ENCODE data around the gene CYB5R4. TPM values are rescaled to one million over a fixed set of nuclear protein-coding genes. Genes with fewer than 3 reads are reported as not detected.

Gene CYB5R4
- total and polyA plus RNA-seq, 5 donors: 3.9 to 16.1 (median 13.9) TPM

DNA sequence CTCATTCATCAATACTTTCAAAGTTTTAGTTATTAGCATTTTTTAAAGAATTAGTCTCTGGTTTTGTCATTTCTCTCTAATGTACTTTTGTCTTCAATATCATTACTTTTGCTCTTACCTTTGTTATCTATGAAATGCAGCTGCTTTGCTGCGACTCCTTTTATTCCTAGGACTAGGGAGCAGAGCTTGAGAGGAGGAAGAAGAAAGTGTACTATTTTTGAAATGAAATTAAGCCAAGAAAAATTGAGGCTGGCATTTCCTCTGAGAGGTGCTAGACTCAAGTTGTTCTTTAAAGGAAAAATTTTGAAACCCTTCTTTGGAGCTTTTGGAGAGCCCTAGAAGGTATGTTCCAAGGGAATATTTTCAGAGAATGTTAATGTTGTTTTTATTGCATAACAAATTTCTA is 125.8 kb downstream of the CYB5R4 start:
- Histone ChIP-seq H3K27me3 (ENCODE audit: control insufficient read depth, insufficient read depth) (no peaks in the 10 kb centered on the region), H3K4me3 (ENCODE audit: low read length) (no peak overlapping the region), H3K27ac (ENCODE audit: low read length) (no peak overlapping the region), H3K9me3 (ENCODE audit: control insufficient read depth, low read length) (no peaks in the 10 kb centered on the region), H3K4me1 (ENCODE audit: control insufficient read depth, insufficient read depth, low read length) (no peaks in the 10 kb centered on the region)
- intact Hi-C loops (cut with DNase I): no loop called here
- no peak for DNase-seq
- no peak for ATAC-seq
- WGBS: 48% methylated on average over 1 of the region's 1 CpG

DNA sequence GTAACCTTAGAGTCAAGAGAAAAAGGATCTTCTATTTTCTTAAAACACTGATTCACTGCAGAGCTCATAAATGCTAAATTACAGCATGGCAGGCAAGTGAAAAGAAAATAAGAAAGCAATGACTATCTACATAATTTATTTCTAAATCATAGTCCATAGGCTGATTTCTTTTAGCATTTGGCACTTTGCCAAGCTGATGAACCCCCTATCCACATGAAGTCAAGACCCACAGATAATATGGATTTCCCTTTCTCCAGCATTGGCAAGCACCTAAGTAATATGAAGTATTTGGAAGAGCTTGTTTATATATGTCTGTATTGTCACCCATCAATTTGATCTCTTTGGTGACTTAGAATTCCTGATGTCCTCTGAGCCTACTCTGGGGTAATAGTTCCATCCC is 126.2 kb downstream of the CYB5R4 start:
- Histone ChIP-seq H3K27me3 (ENCODE audit: control insufficient read depth, insufficient read depth) (no peaks in the 10 kb centered on the region), H3K9me3 (ENCODE audit: control insufficient read depth, low read length) (no peaks in the 10 kb centered on the region), H3K4me1 (ENCODE audit: control insufficient read depth, insufficient read depth, low read length) (no peaks in the 10 kb centered on the region), H3K4me3 (ENCODE audit: low read length) (no peak overlapping the region), H3K27ac (ENCODE audit: low read length) (no peak overlapping the region)
- ATAC-seq (no peak), DNase-seq (no peak)
- intact Hi-C loops (cut with DNase I): no loop called here

DNA sequence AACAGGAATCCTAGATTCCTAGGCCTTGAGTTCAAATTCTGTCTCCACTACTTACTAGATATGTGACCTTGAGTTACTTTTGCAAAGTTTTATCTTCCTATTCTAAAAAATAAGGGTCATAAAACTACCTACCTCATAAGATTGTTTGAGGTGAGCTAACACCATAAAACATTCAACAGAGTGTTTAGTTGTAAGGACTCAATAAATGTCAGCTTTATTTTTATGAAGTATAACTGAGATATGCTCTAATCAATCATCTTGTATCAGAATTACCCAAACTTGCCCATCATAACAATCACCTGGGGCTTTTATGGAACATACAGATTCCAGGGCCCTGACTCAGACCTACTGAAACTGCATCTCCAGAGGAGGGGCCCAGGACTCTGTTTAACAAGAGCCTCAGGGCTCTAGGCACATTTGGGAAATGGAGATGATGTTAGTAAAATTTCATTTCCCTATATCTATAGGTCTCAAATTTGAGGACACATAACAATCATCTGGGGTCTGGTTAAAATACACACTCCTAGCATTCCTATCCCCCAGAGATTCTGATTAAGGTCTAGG is 138.6 kb downstream of the CYB5R4 start:
- no peaks in the 10 kb centered on the region for H3K9me3 ChIP-seq (ENCODE audit: control insufficient read depth, low read length)
- no peak overlapping the region for H3K27ac ChIP-seq (ENCODE audit: low read length)
- ATAC-seq (no peak), DNase-seq (no peak)
- H3K27me3 ChIP-seq (ENCODE audit: control insufficient read depth, insufficient read depth): no peaks in the 10 kb centered on the region
- intact Hi-C loops (cut with DNase I): no loop called here
- no peaks in the 10 kb centered on the region for H3K4me1 ChIP-seq (ENCODE audit: control insufficient read depth, insufficient read depth, low read length)
- no peak overlapping the region for H3K4me3 ChIP-seq (ENCODE audit: low read length)

DNA sequence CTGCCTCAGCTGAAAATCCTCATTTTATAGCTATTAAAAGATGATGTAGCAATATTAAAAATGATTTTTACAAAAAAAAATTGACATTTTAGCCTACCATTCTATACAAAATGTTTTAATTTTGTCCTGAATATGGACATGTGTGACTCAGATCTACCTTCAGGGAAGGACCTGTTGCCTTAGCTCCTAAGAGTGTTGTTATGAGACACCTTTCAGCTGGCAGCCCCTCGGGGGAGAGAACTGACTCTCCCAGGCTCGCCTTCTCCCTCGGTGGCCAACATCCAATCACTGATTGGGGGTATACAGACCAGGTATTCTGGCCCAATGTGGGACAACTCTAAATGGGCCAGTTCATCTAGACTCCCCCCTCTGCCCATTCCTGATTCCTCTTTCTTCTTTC is 141.6 kb downstream of the CYB5R4 start:
- intact Hi-C loops (cut with DNase I): no loop called here
- DNase-seq: no peak
- no peak for ATAC-seq

DNA sequence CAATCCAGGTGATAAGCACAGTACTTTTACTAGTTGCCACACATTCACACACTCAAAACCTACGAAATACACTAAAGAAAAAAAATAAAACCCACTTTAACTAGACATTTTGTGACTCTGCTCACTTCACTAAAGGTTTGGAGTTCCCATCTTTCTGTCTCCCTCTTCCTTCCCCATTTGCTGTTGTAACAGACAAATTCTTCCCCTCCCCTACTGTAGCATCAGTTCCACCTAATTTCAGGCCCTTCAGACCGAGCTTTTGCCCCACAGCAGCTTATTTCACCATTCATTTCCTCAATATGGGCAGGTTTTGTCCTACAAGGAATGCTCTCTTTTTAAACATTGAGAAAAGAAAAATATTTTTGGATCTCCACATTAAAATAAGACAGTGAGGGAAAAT is 142.7 kb downstream of the CYB5R4 start:
- ATAC-seq (no peak), DNase-seq (no peak)
- Histone ChIP-seq H3K4me1 (ENCODE audit: control insufficient read depth, insufficient read depth, low read length) (no peaks in the 10 kb centered on the region), H3K27me3 (ENCODE audit: control insufficient read depth, insufficient read depth) (no peaks in the 10 kb centered on the region), H3K4me3 (ENCODE audit: low read length) (no peak overlapping the region), H3K27ac (ENCODE audit: low read length) (no peak overlapping the region), H3K9me3 (ENCODE audit: control insufficient read depth, low read length) (no peaks in the 10 kb centered on the region)
- intact Hi-C loops (cut with DNase I): no loop called here
- 63% methylated on average over 2 of the region's 2 CpGs for WGBS

More for the DNA sequence above, 141.6 kb downstream of the CYB5R4 start:
- Histone ChIP-seq H3K27ac (ENCODE audit: low read length) (no peak overlapping the region), H3K4me3 (ENCODE audit: low read length) (no peak overlapping the region), H3K4me1 (ENCODE audit: control insufficient read depth, insufficient read depth, low read length) (no peaks in the 10 kb centered on the region), H3K27me3 (ENCODE audit: control insufficient read depth, insufficient read depth) (no peaks in the 10 kb centered on the region), H3K9me3 (ENCODE audit: control insufficient read depth, low read length) (no peaks in the 10 kb centered on the region)
- WGBS: 85% methylated on average over 3 of the region's 3 CpGs

DNA sequence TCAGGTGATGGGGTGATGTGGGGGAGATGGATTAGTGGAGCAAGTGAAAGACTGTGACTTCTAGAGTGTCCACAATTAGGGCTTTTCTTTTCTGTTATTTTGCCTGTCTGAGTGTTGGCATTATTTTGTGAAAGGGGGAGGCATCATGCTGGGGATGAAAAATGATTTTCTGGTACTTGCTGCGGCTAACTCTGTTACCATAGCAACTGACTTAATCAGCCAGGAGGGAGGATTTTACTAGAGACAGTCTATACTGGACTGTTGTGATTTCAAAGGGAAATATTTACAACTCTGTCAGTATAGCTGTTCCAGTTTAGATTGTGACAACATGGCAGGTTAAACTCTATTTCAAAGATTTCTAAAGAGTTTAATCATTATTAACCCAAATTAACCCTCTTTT is 143.6 kb downstream of the CYB5R4 start:
- H3K9me3 ChIP-seq (ENCODE audit: control insufficient read depth, low read length): no peaks in the 10 kb centered on the region
- no peak overlapping the region for H3K27ac ChIP-seq (ENCODE audit: low read length)
- no peak overlapping the region for H3K4me3 ChIP-seq (ENCODE audit: low read length)
- WGBS: 52% methylated on average over 1 of the region's 1 CpG
- intact Hi-C loops (cut with DNase I): no loop called here
- H3K27me3 ChIP-seq (ENCODE audit: control insufficient read depth, insufficient read depth): no peaks in the 10 kb centered on the region
- no peaks in the 10 kb centered on the region for H3K4me1 ChIP-seq (ENCODE audit: control insufficient read depth, insufficient read depth, low read length)
- no peak for DNase-seq
- no peak for ATAC-seq

DNA sequence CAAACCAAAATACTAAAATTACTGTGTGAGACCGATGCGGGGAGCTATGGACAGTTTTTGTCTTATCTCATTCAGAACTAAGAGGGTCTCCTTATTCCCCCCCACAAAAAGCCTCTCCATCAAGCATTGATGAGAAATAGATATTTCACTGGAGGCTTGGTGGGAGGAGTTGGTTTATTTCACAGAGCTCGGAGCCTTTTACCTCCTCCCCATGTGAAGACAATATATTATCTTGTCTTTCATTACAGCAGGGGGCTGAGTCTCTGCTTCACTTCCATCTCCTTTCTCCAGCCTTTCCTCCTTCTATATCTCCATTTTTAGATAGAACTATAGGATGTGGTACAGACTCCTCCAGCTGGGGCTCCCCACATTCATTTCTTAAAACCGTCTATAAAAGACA is 144.2 kb downstream of the CYB5R4 start:
- DNase-seq (no peak), ATAC-seq (no peak)
- 71% methylated on average over 4 of the region's 4 CpGs for WGBS
- no peaks in the 10 kb centered on the region for H3K9me3 ChIP-seq (ENCODE audit: control insufficient read depth, low read length)
- H3K27me3 ChIP-seq (ENCODE audit: control insufficient read depth, insufficient read depth): no peaks in the 10 kb centered on the region
- no peaks in the 10 kb centered on the region for H3K4me1 ChIP-seq (ENCODE audit: control insufficient read depth, insufficient read depth, low read length)
- no peak overlapping the region for H3K27ac ChIP-seq (ENCODE audit: low read length)
- no peak overlapping the region for H3K4me3 ChIP-seq (ENCODE audit: low read length)
- intact Hi-C loops (cut with DNase I): no loop called here

DNA sequence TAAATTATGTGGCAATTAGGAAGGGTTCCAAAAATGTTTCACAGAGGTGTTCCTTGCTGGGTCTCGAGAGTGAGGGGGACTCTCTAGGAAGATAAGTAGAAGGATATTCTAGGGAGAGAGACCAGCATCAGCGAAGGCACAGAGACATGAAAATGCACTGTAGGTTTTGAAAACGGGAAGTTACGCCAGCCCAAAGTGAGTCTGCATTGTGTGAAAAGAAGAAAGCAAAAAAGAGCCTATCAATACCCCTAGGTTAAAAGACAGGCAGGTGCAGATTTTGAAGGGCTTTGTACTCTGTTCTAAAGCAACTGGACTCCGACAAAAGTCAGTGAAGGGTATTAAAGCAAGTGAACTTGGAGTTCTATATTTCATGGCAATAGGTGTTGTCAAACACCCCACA is 148.4 kb downstream of the CYB5R4 start:
- intact Hi-C loops (cut with DNase I): no loop called here
- ATAC-seq (no peak), DNase-seq (no peak)
- WGBS: 83% methylated on average over 5 of the region's 5 CpGs
- no peak overlapping the region for H3K4me3 ChIP-seq (ENCODE audit: low read length)
- no peaks in the 10 kb centered on the region for H3K27me3 ChIP-seq (ENCODE audit: control insufficient read depth, insufficient read depth)
- no peaks in the 10 kb centered on the region for H3K4me1 ChIP-seq (ENCODE audit: control insufficient read depth, insufficient read depth, low read length)
- no peak overlapping the region for H3K27ac ChIP-seq (ENCODE audit: low read length)
- no peaks in the 10 kb centered on the region for H3K9me3 ChIP-seq (ENCODE audit: control insufficient read depth, low read length)

DNA sequence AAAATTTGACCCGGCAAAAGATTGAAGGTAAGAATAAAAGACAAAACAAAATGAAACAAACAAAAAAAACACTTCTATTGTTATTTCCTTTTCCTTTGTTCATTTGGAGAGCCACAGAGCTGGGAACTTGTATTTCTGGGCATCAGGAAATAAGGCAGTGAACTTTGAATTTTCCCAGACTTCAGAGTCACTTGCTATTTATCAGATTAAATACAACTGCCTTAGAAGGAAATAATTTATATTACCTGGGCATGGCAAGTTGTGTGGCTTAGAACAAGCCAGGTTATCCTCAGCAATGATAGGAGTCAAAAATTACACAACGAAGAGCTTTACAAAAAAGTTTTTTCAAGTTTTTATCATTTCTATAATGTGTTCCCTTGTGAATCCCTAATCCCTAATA is 153.9 kb downstream of the CYB5R4 start:
- H3K4me1 ChIP-seq (ENCODE audit: control insufficient read depth, insufficient read depth, low read length): no peaks in the 10 kb centered on the region
- intact Hi-C loops (cut with DNase I): no loop called here
- no peak overlapping the region for H3K4me3 ChIP-seq (ENCODE audit: low read length)
- H3K27ac ChIP-seq (ENCODE audit: low read length): no peak overlapping the region
- ATAC-seq: no peak
- no peak for DNase-seq
- no peaks in the 10 kb centered on the region for H3K9me3 ChIP-seq (ENCODE audit: control insufficient read depth, low read length)
- 77% methylated on average over 2 of the region's 2 CpGs for WGBS
- no peaks in the 10 kb centered on the region for H3K27me3 ChIP-seq (ENCODE audit: control insufficient read depth, insufficient read depth)

DNA sequence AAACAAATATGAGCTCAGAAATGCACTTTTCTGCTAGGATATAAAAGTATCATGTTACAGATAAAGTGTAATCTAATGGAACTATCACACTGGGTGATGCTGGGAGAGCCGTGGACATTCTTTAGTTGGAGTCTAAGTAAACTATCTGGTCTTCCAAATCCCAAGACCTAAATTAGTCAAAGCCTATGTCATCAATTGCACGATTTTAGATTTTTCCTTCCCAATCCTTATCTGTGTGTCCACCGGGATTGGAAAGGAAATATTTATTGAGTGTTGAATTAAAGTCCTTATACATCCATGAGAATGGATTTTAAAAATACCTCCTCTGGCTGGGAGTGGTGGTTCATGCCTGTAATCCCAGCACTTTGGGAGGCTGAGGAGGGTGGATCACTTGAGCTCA is 154.4 kb downstream of the CYB5R4 start:
- no peak for DNase-seq
- WGBS: 41% methylated on average over 3 of the region's 3 CpGs
- Histone ChIP-seq H3K4me1 (ENCODE audit: control insufficient read depth, insufficient read depth, low read length) (no peaks in the 10 kb centered on the region), H3K27me3 (ENCODE audit: control insufficient read depth, insufficient read depth) (no peaks in the 10 kb centered on the region), H3K27ac (ENCODE audit: low read length) (no peak overlapping the region), H3K4me3 (ENCODE audit: low read length) (no peak overlapping the region), H3K9me3 (ENCODE audit: control insufficient read depth, low read length) (no peaks in the 10 kb centered on the region)
- intact Hi-C loops (cut with DNase I): no loop called here
- no peak for ATAC-seq

DNA sequence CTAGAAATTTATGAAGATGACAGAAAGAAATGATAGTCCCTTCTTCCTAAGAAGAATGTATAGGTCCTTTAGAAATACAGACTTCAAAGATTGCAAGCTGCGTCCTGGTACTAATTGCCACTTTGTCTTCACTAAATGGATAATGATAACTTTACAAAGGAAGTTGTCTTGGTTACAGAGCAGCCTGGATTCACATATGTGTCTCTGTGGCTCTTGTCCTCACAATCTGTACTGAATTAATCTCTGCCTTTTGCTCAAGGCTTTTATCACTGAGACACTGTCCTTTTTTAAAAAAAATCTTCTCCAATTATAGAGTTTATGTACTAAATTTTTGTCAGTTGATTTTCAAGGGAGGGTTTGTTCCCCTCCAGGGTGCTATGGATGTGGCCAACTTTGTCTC is 156.5 kb downstream of the CYB5R4 start:
- no peak for ATAC-seq
- WGBS: 70% methylated on average over 1 of the region's 1 CpG

More for the DNA sequence above, 156.5 kb downstream of the CYB5R4 start:
- Histone ChIP-seq H3K27ac (ENCODE audit: low read length) (no peak overlapping the region), H3K4me3 (ENCODE audit: low read length) (no peak overlapping the region), H3K27me3 (ENCODE audit: control insufficient read depth, insufficient read depth) (no peaks in the 10 kb centered on the region), H3K9me3 (ENCODE audit: control insufficient read depth, low read length) (no peaks in the 10 kb centered on the region), H3K4me1 (ENCODE audit: control insufficient read depth, insufficient read depth, low read length) (no peaks in the 10 kb centered on the region)
- intact Hi-C loops (cut with DNase I): no loop called here
- DNase-seq: no peak
